HEK293 (cell line): ENCODE measurements around the gene PPARG.

ENCODE experiments used
- CTCF ChIA-PET: fragments of 350-600 bp; formaldehyde crosslinking; extraction: SDS; loops from one replicate; lab custom pipeline; 2021; ENCODE audit warnings: antibody characterized with exemption; lab: Yijun Ruan, JAX
- POLR2A ChIA-PET: fragments of 300-600 bp; formaldehyde crosslinking; extraction: SDS; loops from one replicate; lab custom pipeline; 2020; ENCODE audit warnings: antibody characterized with exemption, inconsistent platforms; lab: Yijun Ruan, JAX
- H3K27ac ChIP-seq: fragments of 200-500 bp; sonication (Bioruptor generic); 2 replicates; pipeline ENCODE4 v1.5.1; 2014; ENCODE audit warnings: low read depth, low read length, control low read depth, inconsistent platforms; ENCODE audit errors: extremely low read depth
- H3K36me3 ChIP-seq, 2 experiments: fragments of 200-500 bp in 1 of 2; sonication (Bioruptor generic) in 1 of 2; 1 replicate in 1 of 2; 2 replicates in 1 of 2; pipeline ENCODE4 v1.5.1; 2014 to 2017; ENCODE audit warnings: inconsistent platforms in 2 of 2, low read length in 2 of 2; ENCODE audit not compliant: control insufficient read depth in 2 of 2, insufficient read depth in 1 of 2
- H3K4me1 ChIP-seq: fragments of 200-500 bp; sonication (Bioruptor generic); 2 replicates; pipeline ENCODE4 v1.5.1; 2014; ENCODE audit warnings: mild to moderate bottlenecking, low read length, inconsistent platforms; ENCODE audit not compliant: control insufficient read depth, insufficient read depth
- H3K4me3 ChIP-seq: 2 replicates; pipeline ENCODE4 v1.5.1; 2011; ENCODE audit warnings: low read depth, mild to moderate bottlenecking, control low read depth, low read length, moderate library complexity
- H3K9me3 ChIP-seq: fragments of 200-500 bp; sonication (Bioruptor generic); 2 replicates; pipeline ENCODE4 v1.5.1; 2014; ENCODE audit warnings: low read depth, low read length, inconsistent platforms; ENCODE audit not compliant: control insufficient read depth, insufficient read depth
- EGR2 ChIP-seq: fragments of 450-650 bp; formaldehyde crosslinking; IDR thresholded peaks from 2 replicates; pipeline ENCODE4 v1.5.1; 2016; ENCODE audit warnings: low read depth, missing biosample characterization, missing genetic modification characterization
- GLI4 ChIP-seq: fragments of 450-650 bp; formaldehyde crosslinking; IDR thresholded peaks from 2 replicates; pipeline ENCODE4 v1.5.1; 2016; ENCODE audit warnings: missing biosample characterization, missing genetic modification characterization
- SALL2 ChIP-seq: fragments of 450-650 bp; formaldehyde crosslinking; IDR thresholded peaks from 2 replicates; pipeline ENCODE4 v1.5.0; 2017; ENCODE audit warnings: missing biosample characterization, mild to moderate bottlenecking, missing genetic modification characterization, borderline replicate concordance
- ZBTB17 ChIP-seq: fragments of 450-650 bp; formaldehyde crosslinking; IDR thresholded peaks from 2 replicates; pipeline ENCODE4 v1.5.1; 2016; ENCODE audit warnings: missing biosample characterization, missing genetic modification characterization
- ZBTB8A ChIP-seq: fragments of 450-650 bp; formaldehyde crosslinking; IDR thresholded peaks from 2 replicates; pipeline ENCODE4 v1.5.1; 2016; ENCODE audit warnings: missing biosample characterization, missing genetic modification characterization
- ZNF211 ChIP-seq: fragments of 450-650 bp; formaldehyde crosslinking; IDR thresholded peaks from 2 replicates; pipeline ENCODE4 v1.5.1; 2016; ENCODE audit warnings: low read depth, missing biosample characterization, missing genetic modification characterization
- ZNF214 ChIP-seq: fragments of 450-650 bp; formaldehyde crosslinking; IDR thresholded peaks from 2 replicates; pipeline ENCODE4 v1.5.1; 2017; ENCODE audit warnings: missing biosample characterization, mild to moderate bottlenecking, missing genetic modification characterization, borderline replicate concordance
- ZNF26 ChIP-seq: fragments of 450-650 bp; formaldehyde crosslinking; IDR thresholded peaks from 2 replicates; pipeline ENCODE4 v1.5.1; 2016; ENCODE audit warnings: missing biosample characterization, missing genetic modification characterization
- ZNF366 ChIP-seq: fragments of 450-650 bp; formaldehyde crosslinking; conservative IDR thresholded peaks from 2 replicates; pipeline ENCODE4 v1.5.1; 2016; ENCODE audit warnings: missing biosample characterization, missing genetic modification characterization
- ZNF394 ChIP-seq: fragments of 450-650 bp; formaldehyde crosslinking; IDR thresholded peaks from 2 replicates; pipeline ENCODE4 v1.5.1; 2016; ENCODE audit warnings: missing biosample characterization, missing genetic modification characterization, mild to moderate bottlenecking, moderate library complexity, borderline replicate concordance
- ZNF416 ChIP-seq: fragments of 450-650 bp; formaldehyde crosslinking; IDR thresholded peaks from 2 replicates; pipeline ENCODE4 v1.5.1; 2016; ENCODE audit warnings: missing biosample characterization, missing genetic modification characterization
- ZNF433 ChIP-seq: fragments of 450-650 bp; formaldehyde crosslinking; IDR thresholded peaks from 2 replicates; pipeline ENCODE4 v1.5.1; 2016; ENCODE audit warnings: missing biosample characterization, missing genetic modification characterization, low read depth
- ZNF449 ChIP-seq: fragments of 450-650 bp; formaldehyde crosslinking; IDR thresholded peaks from 2 replicates; pipeline ENCODE4 v1.5.1; 2017; ENCODE audit warnings: missing biosample characterization, mild to moderate bottlenecking, missing genetic modification characterization, moderate library complexity
- ZNF585B ChIP-seq: fragments of 450-650 bp; formaldehyde crosslinking; IDR thresholded peaks from 2 replicates; pipeline ENCODE4 v1.5.1; 2016; ENCODE audit warnings: missing biosample characterization, missing genetic modification characterization
- ZNF654 ChIP-seq: fragments of 450-650 bp; formaldehyde crosslinking; IDR thresholded peaks from 2 replicates; pipeline ENCODE4 v1.5.1; 2016; ENCODE audit warnings: low read depth, missing biosample characterization, missing genetic modification characterization
- ZNF677 ChIP-seq: fragments of 450-650 bp; IDR thresholded peaks from 2 replicates; pipeline ENCODE4 v1.5.0; 2018; ENCODE audit warnings: missing biosample characterization, mild to moderate bottlenecking, missing genetic modification characterization, moderate library complexity
- ZNF843 ChIP-seq: fragments of 450-650 bp; formaldehyde crosslinking; IDR thresholded peaks from 2 replicates; pipeline ENCODE4 v1.5.1; 2016; ENCODE audit warnings: missing biosample characterization, missing genetic modification characterization
- TF ChIP-seq, protein P1 (sequence below): fragments of 450-650 bp; formaldehyde crosslinking; IDR thresholded peaks from 2 replicates; pipeline ENCODE4 v1.5.0; 2017; ENCODE audit warnings: missing biosample characterization, missing genetic modification characterization, borderline replicate concordance
- TF ChIP-seq, protein P2 (sequence below): fragments of 450-650 bp; formaldehyde crosslinking; IDR thresholded peaks from 2 replicates; pipeline ENCODE4 v1.5.1; 2017; ENCODE audit warnings: missing biosample characterization, missing genetic modification characterization
- TF ChIP-seq, protein P3 (sequence below): fragments of 450-650 bp; IDR thresholded peaks from 2 replicates; pipeline ENCODE4 v1.5.1; 2018; ENCODE audit warnings: missing biosample characterization, mild to moderate bottlenecking, missing genetic modification characterization

Gene PPARG

DNA sequence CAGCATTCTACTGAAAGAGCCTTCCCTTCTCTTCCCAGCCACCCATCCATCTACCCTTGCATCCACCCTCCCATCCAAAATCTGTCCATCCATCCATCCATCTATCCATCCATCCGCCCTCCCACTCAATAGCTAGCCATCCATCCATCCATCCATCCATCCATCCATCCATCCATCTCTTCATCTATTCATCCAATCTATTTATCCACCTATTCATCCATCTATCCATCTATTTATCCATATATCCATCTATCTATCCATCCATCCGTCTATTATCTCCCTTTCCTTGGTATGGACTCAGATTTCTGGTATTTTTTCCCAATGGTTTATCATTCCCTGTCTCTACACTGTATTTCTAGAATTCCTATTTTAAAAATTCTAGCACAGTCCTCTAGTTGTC lies 46.1 kb upstream of the PPARG start:
- POLR2A ChIA-PET = no interaction called here
- TF ChIP-seq ZBTB17 (tag by site-specific recombination) (peak; percentile 91), ZNF843 (tag by site-specific recombination) (no peak), SALL2 (tag by site-specific recombination) (0 out of 2 replicates have a peak, but pooled peaks have one; percentile 63), ZNF366 (tag by site-specific recombination) (peak; percentile 92), ZNF416 (no peak), ZBTB8A (tag by site-specific recombination) (no peak)
- TF ChIP-seq, protein P1, sequence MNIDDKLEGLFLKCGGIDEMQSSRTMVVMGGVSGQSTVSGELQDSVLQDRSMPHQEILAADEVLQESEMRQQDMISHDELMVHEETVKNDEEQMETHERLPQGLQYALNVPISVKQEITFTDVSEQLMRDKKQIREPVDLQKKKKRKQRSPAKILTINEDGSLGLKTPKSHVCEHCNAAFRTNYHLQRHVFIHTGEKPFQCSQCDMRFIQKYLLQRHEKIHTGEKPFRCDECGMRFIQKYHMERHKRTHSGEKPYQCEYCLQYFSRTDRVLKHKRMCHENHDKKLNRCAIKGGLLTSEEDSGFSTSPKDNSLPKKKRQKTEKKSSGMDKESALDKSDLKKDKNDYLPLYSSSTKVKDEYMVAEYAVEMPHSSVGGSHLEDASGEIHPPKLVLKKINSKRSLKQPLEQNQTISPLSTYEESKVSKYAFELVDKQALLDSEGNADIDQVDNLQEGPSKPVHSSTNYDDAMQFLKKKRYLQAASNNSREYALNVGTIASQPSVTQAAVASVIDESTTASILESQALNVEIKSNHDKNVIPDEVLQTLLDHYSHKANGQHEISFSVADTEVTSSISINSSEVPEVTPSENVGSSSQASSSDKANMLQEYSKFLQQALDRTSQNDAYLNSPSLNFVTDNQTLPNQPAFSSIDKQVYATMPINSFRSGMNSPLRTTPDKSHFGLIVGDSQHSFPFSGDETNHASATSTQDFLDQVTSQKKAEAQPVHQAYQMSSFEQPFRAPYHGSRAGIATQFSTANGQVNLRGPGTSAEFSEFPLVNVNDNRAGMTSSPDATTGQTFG (tag by site-specific recombination) = 0 out of 2 replicates have a peak, but pooled peaks have one; percentile 32
- Histone ChIP-seq H3K27ac (no peak overlapping the region), H3K9me3 (no peaks in the 10 kb centered on the region), H3K4me1 (no peaks in the 10 kb centered on the region), H3K4me3 (no peak overlapping the region), H3K36me3 (no peaks in the 10 kb centered on the region)
- CTCF ChIA-PET = no interaction called here

GRCh38 chr3:12246497-12247163 lies 42.2 kb upstream of the PPARG start:
- no peaks in the 10 kb centered on the region for H3K9me3 ChIP-seq
- no peak overlapping the region for H3K4me3 ChIP-seq
- no peaks in the 10 kb centered on the region for H3K36me3 ChIP-seq
- no peak for TF ChIP-seq ZNF677 (tag by site-specific recombination)
- TF ChIP-seq ZNF449 = no peak
- TF ChIP-seq ZNF214 (tag by site-specific recombination) = no peak
- no peak for TF ChIP-seq ZNF211 (tag by site-specific recombination)
- TF ChIP-seq ZNF654 (tag by site-specific recombination) = no peak
- TF ChIP-seq ZNF585B = no peak
- TF ChIP-seq, protein P2, sequence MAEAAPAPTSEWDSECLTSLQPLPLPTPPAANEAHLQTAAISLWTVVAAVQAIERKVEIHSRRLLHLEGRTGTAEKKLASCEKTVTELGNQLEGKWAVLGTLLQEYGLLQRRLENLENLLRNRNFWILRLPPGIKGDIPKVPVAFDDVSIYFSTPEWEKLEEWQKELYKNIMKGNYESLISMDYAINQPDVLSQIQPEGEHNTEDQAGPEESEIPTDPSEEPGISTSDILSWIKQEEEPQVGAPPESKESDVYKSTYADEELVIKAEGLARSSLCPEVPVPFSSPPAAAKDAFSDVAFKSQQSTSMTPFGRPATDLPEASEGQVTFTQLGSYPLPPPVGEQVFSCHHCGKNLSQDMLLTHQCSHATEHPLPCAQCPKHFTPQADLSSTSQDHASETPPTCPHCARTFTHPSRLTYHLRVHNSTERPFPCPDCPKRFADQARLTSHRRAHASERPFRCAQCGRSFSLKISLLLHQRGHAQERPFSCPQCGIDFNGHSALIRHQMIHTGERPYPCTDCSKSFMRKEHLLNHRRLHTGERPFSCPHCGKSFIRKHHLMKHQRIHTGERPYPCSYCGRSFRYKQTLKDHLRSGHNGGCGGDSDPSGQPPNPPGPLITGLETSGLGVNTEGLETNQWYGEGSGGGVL (tag by site-specific recombination) = no peak
- TF ChIP-seq EGR2 (tag by site-specific recombination) = no peak
- no peak for TF ChIP-seq ZNF26 (tag by site-specific recombination)
- no peak for TF ChIP-seq ZNF394 (tag by site-specific recombination)
- TF ChIP-seq, protein P3, sequence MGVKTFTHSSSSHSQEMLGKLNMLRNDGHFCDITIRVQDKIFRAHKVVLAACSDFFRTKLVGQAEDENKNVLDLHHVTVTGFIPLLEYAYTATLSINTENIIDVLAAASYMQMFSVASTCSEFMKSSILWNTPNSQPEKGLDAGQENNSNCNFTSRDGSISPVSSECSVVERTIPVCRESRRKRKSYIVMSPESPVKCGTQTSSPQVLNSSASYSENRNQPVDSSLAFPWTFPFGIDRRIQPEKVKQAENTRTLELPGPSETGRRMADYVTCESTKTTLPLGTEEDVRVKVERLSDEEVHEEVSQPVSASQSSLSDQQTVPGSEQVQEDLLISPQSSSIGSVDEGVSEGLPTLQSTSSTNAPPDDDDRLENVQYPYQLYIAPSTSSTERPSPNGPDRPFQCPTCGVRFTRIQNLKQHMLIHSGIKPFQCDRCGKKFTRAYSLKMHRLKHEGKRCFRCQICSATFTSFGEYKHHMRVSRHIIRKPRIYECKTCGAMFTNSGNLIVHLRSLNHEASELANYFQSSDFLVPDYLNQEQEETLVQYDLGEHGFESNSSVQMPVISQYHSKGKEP (tag by site-specific recombination) = no peak
- TF ChIP-seq GLI4 (tag by site-specific recombination) = no peak
- TF ChIP-seq ZNF433 (tag by site-specific recombination) = no peak
- H3K27ac ChIP-seq = no peak overlapping the region
- no peaks in the 10 kb centered on the region for H3K4me1 ChIP-seq
- ChIA-PET CTCF (interaction anchor here (0.6 to 0.7 kb wide), 2 partner anchors 233 to 1518 kb away, joined by 3 to 4 read pairs; no protein-coding TSS in a partner anchor), POLR2A (no interaction called here)
